DMS 273 (cell line): ENCODE measurements around the gene DAD1.
"Not testable (repeated sequence)": the region's sequence is repeated elsewhere in the genome, so short reads cannot be mapped to it uniquely, and the experiment has no call there.

ENCODE experiments used
- DNase-seq: peaks from one replicate; lab custom pipeline; 2025; ENCODE audit not compliant: unreplicated experiment; lab: John Stamatoyannopoulos, UW

Gene DAD1

DNA sequence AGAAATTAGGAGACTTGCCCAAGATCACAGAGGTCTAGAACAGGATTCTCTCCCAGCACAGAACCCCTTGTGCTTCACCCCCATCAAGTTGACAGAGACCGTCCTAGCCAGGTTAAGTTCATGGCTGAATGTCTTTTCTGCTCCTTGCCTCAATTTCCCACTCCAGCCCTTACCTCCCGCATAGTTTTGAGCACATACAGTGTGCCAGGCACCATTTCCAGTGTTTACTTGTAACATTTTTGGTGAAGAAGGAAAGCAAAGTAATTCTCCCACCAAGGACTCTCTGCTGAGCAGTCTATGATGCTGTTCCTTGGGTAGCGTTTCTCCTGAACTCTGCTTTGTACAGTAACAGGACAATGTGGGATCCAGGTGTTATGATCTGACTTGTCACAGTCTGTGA, 10.3 kb upstream of the DAD1 start:
- DNase-seq = no peak

DNA sequence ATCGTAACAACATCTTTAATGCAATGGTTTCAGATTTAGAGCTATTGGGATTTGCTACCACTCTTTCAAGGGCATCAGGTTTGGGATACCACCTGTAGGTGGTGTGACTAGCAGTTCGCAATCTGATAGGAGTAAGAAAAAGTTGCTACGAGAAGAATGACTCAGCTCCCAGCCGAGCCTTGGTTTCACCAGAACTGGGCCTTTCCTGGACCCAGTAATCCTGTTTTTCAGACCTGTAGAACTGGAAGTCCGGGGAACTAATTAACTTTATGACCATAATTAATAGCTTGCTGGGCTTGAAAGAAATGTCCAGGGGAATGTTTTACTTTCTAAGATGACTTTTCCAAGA, 9.8 kb upstream of the DAD1 start:
- peak; percentile 73 for DNase-seq

DNA sequence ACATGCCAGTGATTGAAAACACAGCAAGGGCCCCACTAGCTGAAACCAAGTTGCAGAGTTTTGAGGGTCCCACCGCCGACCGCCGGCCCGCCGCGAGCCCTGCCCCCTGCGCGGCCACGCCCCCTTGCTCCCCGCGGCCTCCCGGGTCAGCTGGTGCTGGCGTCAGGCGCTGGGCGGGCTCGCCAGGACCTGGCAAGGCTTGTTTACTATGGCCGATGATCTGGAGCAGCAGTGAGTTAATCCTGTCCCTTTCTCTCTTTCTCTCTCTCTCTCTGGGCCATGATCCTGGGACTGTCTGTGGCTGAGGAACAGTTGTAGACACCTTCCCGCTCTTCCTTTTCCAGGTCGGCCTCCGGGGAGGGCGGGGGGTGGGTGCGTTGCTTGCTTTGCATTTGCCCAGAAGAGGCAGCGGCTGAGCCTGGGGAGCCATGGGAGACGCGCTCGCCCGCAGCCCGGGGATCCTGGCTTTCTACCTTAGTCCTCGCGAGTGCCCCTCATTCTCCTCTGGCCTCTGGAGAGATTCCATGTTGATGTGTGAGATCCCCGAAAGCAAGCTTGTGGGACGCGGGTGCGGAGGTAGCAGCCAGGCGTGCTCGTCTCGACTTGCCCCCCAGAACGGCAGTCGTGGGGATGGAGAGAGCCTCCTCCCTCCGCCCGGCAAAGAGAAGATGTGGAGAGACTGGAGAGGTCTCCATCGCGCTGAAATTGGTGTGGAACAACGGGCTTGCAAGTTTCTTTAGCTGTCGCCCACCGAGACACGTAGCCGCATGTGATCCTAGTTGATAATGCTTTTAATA, 9.3 kb upstream of the DAD1 start, which contains the start of gene ABHD4:
ABHD4 (plus strand) TSS at position 202 of the 797 bp plus-strand sequence; CDS start at position 209, 7 bp downstream.
- peak; percentile 83 for DNase-seq

DNA sequence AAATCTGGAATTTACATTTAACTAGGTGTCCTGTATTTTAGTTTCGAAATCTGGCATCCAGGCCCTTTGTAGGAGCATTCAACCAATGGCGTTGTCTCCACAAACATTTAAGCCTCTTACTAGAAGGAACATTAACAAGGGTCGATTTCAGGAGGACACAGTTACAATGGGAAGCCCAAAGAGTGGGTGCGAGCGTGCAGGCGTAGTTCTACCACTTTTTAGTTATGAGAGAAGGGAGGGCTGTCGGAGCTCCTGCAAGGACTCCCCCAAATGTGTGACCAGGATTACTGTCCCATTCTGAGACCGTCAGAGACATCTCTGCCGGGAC, 8.7 kb upstream of the DAD1 start:
- DNase-seq = no peak

DNA sequence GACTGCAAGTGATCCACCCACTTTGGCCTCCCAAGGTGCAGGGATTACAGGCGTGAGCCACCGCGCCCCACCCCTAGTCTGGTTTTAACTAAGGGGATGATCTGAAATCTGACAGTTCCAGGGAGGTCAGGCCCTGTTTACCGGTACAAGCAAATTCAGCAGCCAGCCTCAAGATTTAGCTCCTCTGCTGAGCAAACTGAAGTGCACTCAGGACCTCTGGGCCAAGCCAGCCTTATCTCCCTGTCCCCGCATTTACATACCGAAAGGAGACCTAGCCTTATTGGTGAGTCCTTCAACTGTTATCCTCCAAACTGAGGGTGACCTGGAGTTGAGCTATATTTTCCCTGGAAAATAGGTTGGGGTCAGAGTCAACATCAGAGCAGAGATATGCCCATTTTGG, 8.2 kb upstream of the DAD1 start:
- no peak for DNase-seq

DNA sequence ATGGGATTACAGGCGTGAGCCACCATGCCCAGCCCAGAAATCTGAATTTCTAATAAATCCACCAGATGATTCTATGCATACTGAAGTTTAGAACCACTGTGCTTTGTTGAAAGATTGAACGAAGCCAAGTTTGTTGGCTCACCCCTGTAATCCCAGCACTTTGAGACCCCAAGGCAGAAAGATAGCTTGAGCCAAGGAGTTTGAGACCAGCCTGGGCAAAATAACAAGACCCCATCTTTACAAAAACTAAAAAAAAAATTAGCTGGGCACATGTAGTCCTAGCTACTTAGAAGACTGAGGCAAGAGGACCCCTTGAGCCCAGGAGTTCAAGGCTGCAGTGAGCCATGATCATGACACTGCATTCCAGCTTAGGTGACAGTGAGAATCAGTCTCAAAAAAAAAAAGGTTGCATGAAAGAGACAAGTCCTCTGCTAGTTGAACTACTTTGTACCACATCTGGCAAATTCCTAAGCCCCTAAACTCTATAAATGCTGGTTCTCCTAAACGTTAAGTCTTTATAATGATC, 7.4 kb upstream of the DAD1 start:
- DNase-seq = no peak

DNA sequence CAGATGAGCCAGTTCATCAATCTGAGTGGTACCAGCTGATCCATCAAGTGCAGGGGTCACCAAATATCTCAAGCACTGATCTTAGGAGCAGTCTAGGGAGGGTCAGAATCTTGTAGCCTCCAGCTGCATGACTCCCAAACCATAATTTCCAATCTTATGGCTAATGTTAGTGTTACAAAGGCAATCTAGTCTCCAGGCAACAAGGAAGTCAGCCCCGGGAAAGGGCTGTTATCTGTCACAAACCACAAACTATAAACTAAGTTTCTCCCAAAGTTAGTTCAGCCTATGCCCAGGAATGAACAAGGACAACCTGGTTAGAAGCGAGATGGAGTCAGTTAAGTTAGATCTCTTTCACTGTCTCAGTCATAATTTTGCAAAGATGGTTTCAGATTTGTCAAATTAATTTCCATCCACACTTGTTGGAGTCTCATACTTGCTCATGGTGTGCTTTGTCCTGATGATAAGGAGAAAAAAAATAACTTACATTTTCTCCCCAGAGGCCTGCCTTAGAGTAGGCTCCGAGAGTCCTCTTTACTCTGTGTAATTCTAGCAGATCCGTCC, 5.2 kb upstream of the DAD1 start:
- no peak for DNase-seq

DNA sequence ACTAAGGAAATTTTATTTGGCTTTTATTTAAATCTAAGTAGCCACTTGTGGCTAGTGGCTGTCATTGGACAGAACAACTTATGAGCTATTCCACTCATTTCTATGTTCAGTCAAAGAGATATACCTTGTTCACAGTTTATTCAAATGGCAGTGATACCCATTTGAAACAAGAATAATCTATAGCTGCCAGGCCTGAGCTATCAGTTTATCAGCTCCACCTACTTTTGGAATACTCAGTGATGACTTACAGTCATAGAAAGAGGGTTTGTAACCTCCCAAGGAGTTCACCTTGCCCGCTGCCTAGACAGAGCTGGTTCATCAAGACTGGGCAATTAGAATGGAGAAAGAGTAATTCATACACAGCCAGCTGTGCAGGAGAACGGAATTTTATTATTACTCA, 4.6 kb upstream of the DAD1 start:
- no peak for DNase-seq

DNA sequence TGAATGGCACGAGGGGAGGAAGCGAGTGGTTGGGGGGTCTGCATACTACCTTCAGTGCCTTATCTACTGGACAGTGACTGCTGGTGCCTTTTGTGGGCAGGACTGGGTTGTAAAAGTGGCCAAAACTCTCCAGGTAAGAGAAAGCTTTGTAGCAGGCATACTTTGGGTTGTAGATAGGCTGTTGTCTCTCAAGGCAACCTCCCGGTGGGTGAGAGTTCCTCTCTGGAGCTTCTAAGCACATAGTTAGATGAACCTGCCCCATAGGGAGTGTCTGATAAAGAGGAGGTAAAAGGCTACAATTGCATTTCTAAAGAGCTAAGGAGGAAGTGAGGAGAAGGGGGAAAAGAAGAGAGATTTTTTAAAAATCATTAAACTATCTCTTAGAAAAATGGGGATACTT, 4.2 kb upstream of the DAD1 start:
- DNase-seq = no peak

DNA sequence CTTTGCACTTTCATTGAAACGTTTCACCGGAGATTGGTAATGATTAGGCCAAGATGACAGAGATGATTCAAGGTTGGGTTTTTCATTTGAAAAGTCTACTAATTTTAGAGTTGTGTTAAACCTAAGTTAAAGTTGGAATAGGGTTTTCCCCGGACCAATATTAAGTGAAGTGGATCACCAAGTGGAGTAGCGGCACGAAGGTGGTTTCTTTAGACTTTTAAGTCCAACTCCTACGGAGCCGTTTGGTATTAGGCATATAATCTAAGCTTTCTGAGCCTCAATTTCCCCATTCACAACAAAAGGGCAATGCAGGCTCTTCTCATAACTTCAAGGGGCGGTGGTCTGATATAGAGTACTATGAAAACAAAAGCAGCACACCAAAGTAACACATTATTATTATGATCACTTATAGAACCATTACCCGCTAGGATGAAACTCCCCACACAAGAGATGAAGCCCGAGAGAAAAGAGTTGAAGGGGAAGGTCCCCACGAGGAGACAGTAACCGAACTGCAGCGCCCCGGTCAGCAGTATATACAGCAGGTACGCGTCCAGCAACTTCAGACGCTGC, 413 bp downstream of the DAD1 start:
- DNase-seq = no peak

DNA sequence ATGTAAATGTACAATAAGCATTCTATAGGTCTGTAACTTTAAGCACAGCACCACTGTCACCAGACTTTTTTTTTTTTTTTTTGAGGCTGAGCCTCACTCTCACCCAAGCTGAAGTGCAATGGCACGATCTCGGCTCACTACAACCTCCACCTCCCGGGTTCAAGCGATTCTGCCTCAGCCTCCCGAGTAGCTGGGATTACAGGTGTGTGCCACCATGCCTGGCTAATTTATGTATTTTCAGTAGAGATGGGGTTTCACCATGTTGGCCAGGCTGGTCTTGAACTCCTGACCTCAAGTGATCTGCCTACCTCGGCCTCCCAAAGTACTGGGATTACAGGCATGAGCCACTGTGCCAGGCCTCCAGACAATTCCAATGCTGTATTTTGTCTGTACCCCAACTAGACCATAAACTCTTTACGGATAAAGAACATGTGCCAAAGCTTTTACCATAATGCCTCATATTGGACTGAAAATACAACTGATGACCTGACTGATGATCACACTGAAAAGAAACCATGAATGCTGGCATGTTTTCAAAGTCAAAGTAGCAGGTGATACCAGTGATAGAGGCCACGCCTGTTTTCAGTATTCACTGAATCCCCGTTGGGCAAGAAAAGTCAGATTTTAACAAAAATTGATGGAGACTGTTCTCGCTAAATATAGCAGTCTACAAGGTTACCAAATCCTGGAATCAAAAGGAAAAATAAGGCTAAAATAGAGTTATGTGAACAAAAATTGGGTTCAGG, 1.2 kb downstream of the DAD1 start:
- not testable (repeated sequence) for DNase-seq

DNA sequence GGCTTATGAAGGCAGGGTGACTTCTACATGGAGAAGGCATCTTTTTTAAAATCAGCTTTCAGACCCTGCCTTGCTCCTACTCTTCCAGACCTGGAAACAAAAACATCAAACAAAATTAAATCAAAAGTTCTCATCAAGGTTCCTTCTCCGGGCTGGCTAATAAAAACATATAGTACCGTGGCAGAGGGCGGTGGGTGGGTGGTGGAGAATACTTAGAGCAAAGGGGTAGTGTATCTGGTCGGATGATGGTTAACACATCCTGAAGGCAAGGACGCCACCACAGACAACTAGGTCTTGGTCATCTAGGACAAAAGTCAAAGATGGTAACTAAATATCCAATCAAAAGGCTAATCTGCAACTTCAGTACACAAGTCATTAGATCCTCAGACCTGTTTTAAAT, 1.8 kb downstream of the DAD1 start:
- no peak for DNase-seq

DNA sequence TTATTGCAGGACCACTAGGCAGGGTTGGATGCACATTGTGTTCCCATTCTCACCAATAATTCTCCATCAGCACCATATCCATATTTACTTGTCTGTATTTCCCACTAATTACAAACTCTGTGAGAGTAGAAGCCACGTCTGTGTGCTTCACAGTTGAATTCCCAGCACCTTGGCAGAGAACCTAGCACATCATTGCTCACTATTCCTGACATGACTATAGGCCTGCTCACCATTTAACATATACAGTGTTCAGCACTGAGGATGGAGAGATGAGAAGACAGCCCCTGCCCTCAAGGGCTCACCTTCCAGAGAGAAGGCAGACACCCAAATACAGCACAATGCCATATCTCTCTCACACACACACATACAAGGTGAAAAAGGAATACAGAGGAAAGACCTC, 5.0 kb downstream of the DAD1 start:
- DNase-seq = no peak

DNA sequence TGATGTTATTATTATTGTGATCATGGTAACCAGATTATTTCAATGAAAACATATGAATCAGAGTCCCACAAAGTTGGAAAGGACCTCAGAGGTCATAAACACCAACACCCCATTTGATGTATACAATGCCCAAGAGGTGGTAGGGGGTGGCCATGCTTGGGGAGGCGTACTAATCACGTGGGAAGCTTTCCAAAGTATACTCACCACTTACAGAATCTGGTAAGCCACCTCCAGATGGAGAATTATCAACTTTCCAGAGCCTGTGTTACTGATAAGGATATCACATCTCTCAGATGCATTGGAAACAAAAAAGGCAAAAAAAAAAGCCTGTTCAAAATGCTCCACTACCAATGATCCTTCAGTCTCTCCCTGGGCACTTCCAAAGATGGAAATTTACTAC, 8.4 kb downstream of the DAD1 start:
- DNase-seq = peak; percentile 7

DNA sequence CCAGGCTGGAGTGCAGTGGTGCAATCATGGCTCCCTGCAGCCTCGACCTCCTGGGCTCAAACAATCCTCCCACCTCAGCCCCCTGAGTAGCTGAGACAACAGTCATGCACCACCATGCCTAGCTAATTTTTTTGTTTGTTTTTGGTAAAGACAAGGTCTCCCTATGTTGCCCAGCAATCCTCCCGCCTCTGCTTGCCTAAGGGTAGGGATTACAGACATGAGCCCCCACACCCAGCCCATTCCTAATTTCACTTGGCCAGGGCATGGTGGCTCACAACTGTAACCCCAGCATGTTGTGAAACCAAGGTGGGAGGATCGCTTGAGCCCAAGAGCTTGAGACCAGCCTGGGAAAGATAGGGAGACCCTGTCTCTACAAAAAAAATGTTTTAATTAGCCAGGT, 9.1 kb downstream of the DAD1 start:
- DNase-seq = no peak

DNA sequence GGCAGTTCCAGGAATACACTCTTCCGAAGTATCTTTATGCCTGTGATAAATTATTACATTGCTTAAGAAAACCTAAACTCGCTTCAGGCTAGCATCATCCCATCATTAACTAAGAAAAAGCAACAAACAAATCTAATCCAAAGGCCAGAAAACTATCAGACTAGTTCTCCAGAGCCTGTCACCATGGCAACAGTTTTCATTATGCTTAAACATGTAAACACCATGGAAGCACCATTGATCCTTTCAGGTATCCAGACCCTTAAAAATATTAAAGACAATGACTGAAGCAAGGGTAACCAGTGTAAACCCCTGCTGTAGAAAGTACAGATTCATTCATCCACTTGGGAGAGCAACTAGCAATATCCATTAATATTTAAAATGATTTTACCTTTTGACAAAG, 9.8 kb downstream of the DAD1 start:
- DNase-seq = peak; percentile 13

DNA sequence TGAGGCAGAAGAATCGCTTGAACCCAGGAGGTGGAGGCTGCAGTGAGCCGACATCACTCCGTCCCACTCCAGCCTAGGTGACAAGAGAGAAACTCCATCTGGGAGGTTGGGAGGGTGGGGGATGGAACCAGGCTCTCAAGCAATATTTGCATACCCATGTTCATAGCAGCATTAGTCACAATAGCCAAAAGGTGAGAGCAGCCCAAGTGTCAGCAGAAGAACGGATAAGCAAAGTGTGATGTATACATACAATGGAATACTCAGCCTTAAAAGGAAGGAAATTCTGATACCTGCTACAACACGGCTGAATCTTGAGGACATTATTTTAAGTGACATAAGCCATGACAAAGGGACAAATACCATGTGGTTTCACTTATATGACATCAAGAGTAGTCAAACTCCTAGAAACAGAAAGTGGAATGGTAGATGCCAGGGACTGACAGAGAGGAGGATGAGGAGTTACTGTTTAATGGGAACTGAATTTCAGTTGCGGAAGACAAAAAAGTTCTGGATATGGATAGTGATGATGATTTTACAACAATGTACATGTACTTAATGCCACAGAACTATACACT, 11.6 kb downstream of the DAD1 start:
- DNase-seq = no peak

DNA sequence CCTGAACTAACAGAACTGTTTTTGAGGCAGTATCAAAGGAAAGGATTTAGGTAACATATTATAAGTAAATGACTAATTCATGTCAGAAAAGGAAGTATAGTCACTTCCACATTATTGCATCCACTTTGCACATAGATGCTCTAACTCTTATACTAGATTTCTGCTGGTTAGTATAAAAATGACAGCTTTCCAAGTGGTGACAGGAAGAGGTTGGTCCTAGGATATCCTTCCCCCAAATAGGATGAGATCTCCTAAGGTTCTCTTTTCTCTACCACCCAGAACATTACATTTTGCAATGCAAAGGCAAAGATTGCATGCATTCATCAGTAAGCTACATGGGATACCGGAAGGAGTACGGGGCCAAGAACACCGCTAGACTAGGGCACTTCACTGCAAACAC, 15.2 kb downstream of the DAD1 start:
- DNase-seq = no peak

DNA sequence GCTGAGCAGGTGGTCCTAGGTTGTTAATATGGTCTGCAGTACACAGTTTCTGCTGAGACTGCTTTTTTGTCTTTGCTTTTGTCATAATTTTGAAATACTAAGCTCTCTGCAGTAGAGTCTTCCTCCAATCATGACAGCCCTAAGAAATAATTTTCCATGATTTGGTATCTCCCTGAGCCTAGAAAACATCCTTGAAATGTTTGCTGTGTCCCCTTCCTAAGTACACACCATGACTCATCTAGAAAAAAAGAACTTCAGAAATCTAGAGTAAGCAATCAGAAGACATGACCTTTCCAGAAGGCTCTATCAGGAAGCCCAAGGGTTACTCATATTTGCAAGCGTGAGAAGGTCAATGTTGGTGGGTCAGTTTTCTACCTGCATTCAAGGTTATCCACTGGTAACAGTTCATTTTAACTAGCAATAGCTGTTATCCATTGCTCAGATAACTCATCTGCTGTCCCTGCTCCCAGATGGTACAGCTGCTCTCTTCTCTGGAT, 16.4 kb downstream of the DAD1 start:
- no peak for DNase-seq

DNA sequence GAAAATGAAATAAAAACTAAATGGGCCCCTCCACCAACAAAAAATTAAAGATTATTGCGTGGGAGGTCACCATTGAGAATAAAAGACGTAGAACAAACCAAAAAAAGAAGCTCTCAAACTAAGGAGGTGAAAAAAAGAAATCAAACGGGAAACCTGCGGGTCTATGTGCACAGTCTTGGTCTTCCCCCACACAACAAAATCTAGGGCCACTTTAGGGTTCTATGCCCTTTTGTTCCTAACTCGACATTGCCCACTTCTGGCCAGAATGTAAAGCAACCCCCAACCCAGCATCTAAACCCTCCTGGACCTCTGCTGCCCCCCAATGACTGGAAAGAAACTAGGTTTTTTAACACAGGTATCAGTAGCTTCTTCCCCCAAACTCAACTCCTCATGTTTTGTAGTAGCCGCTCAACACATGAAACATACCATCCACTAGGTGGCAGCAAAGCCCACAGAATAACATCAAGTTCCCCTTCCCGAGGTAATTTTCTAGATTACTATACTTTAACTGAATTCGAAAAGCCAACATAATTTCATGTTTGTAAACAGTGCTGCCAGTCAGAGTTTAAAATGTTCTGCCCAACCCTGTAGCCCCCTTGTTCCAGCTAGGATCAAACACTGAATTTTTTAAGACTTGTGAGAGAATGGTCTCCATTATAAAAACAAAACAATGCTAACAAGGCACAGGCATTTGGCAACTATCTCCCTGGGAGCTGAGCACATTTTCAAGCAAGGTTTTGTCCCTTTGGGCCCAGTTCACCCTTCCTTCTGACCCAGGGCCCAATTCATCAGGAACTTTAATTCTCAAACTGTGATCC, 18.7 kb downstream of the DAD1 start:
- DNase-seq = peak; percentile 92
